Neural cell (in vitro differentiated cells): ENCODE data around the gene NCAPD3. TPM values are rescaled to one million over a fixed set of nuclear protein-coding genes. Genes with fewer than 3 reads are reported as not detected.

ENCODE experiments used
- H2AFZ ChIP-seq: fragments of 200-600, 300-800 bp; sonication (generic), shearing (Covaris generic); 2 replicates; pipeline ENCODE4 v1.6.0; 2014; ENCODE audit warnings: low read depth, mild to moderate bottlenecking, antibody characterized with exemption, low read length, moderate library complexity
- H3F3A ChIP-seq: fragments of 200-600 bp; shearing (Covaris generic); 2 replicates; pipeline ENCODE4 v1.6.1; 2016; ENCODE audit warnings: mild to moderate bottlenecking, moderate library complexity, mixed read lengths, antibody characterized with exemption, low read length; ENCODE audit not compliant: insufficient read depth, poor library complexity, severe bottlenecking
- H3K27ac ChIP-seq: fragments of 200-600, 300-800 bp; sonication (generic), shearing (Covaris generic); 2 replicates; pipeline ENCODE4 v1.5.1; 2014; ENCODE audit warnings: mild to moderate bottlenecking, low read length, moderate library complexity
- H3K27me3 ChIP-seq: fragments of 300-800, 200-600 bp; sonication (generic), shearing (Covaris generic); 2 replicates; pipeline ENCODE4 v1.6.0; 2014; ENCODE audit warnings: mild to moderate bottlenecking, low read depth, low read length, moderate library complexity; ENCODE audit not compliant: insufficient read depth
- H3K36me3 ChIP-seq: fragments of 300-800, 200-600 bp; sonication (generic), shearing (Covaris generic); 2 replicates; pipeline ENCODE4 v1.5.1; 2014; ENCODE audit warnings: mild to moderate bottlenecking, antibody characterized with exemption, low read length, moderate library complexity; ENCODE audit not compliant: insufficient read depth
- H3K4me2 ChIP-seq: fragments of 300-800, 200-600 bp; sonication (generic), shearing (Covaris generic); 2 replicates; pipeline ENCODE4 v1.6.0; 2014; ENCODE audit warnings: mild to moderate bottlenecking, low read length
- H3K4me3 ChIP-seq: fragments of 300-800, 200-600 bp; sonication (generic), shearing (Covaris generic); 2 replicates; pipeline ENCODE4 v1.5.1; 2014; ENCODE audit warnings: mild to moderate bottlenecking, low read length, moderate library complexity
- H3K79me2 ChIP-seq: fragments of 200-600 bp; shearing (Covaris generic); replicated peaks from 2 replicates; pipeline ENCODE4 v1.6.0; 2014; ENCODE audit warnings: mild to moderate bottlenecking, low read length, moderate library complexity; ENCODE audit not compliant: insufficient read depth
- H3K9ac ChIP-seq: fragments of 300-800, 200-600 bp; sonication (generic), shearing (Covaris generic); 2 replicates; pipeline ENCODE4 v1.6.1; 2016; ENCODE audit warnings: mild to moderate bottlenecking, low read length, mixed read lengths
- H3K9me2 ChIP-seq: fragments of 200-600 bp; shearing (Covaris generic); 2 replicates; pipeline ENCODE4 v1.6.1; 2016; ENCODE audit warnings: mild to moderate bottlenecking, low read length, mixed read lengths; ENCODE audit not compliant: insufficient read depth
- H3K9me3 ChIP-seq: fragments of 200-600, 300-800 bp; sonication (generic), shearing (Covaris generic); 2 replicates; pipeline ENCODE4 v1.6.1; 2016; ENCODE audit warnings: mild to moderate bottlenecking, mixed run types, low read length, moderate library complexity, mixed read lengths
- H4K20me1 ChIP-seq: fragments of 200-600 bp; shearing (Covaris generic); 2 replicates; pipeline ENCODE4 v1.6.1; 2016; ENCODE audit warnings: mild to moderate bottlenecking, mixed run types; ENCODE audit not compliant: insufficient read depth
- EP300 ChIP-seq: fragments of 450-650 bp; conservative IDR thresholded peaks from 2 replicates; pipeline ENCODE4 v1.6.1; 2014; ENCODE audit warnings: antibody characterized with exemption, mild to moderate bottlenecking, moderate library complexity; ENCODE audit not compliant: poor library complexity, severe bottlenecking
- EZH2 ChIP-seq: fragments of 200-600, 300-800 bp; shearing (Covaris generic), sonication (generic); IDR thresholded peaks from 2 replicates; pipeline ENCODE4 v1.6.1; 2014; ENCODE audit warnings: antibody characterized with exemption, low read length, borderline replicate concordance, mild to moderate bottlenecking; ENCODE audit not compliant: insufficient read depth, poor library complexity, severe bottlenecking
- MXI1 ChIP-seq: fragments of 450-650 bp; conservative IDR thresholded peaks from 2 replicates; pipeline ENCODE4 v1.6.1; 2014; ENCODE audit warnings: antibody characterized with exemption, mild to moderate bottlenecking; ENCODE audit not compliant: poor library complexity, severe bottlenecking
- POLR2AphosphoS5 ChIP-seq: IDR thresholded peaks from 2 replicates; pipeline ENCODE4 v1.6.1; 2012
- RAD21 ChIP-seq: fragments of 450-650 bp; conservative IDR thresholded peaks from 2 replicates; pipeline ENCODE4 v1.6.1; 2014; ENCODE audit warnings: antibody characterized with exemption, mild to moderate bottlenecking, moderate library complexity
- SMC3 ChIP-seq: fragments of 450-650 bp; conservative IDR thresholded peaks from 2 replicates; pipeline ENCODE4 v1.6.1; 2014; ENCODE audit warnings: antibody characterized with exemption, mild to moderate bottlenecking, moderate library complexity; ENCODE audit not compliant: poor library complexity
- TAF1 ChIP-seq: IDR thresholded peaks from 2 replicates; pipeline ENCODE4 v1.6.1; 2012; ENCODE audit warnings: low read depth
- polyA plus RNA-seq: library from polyadenylated mRNA; depleted of rRNA; stranded (reverse); fragments of >200 nt; gene quantifications from 2 replicates; pipeline ENCODE4 v1.2.3, GENCODE V29; 2014
- TF ChIP-seq, protein P1 (sequence below): fragments of 450-650 bp; IDR thresholded peaks from 2 replicates; pipeline ENCODE4 v1.5.1; 2014; ENCODE audit warnings: antibody characterized with exemption, mild to moderate bottlenecking, moderate library complexity; ENCODE audit not compliant: poor library complexity, severe bottlenecking
- TF ChIP-seq, protein P2 (sequence below): IDR thresholded peaks from 2 replicates; pipeline ENCODE4 v1.6.1; 2012; ENCODE audit warnings: borderline replicate concordance

The NCAPD3 gene
- polyA plus RNA-seq, 1 donor from 2014 or later, result 11.9 TPM

DNA sequence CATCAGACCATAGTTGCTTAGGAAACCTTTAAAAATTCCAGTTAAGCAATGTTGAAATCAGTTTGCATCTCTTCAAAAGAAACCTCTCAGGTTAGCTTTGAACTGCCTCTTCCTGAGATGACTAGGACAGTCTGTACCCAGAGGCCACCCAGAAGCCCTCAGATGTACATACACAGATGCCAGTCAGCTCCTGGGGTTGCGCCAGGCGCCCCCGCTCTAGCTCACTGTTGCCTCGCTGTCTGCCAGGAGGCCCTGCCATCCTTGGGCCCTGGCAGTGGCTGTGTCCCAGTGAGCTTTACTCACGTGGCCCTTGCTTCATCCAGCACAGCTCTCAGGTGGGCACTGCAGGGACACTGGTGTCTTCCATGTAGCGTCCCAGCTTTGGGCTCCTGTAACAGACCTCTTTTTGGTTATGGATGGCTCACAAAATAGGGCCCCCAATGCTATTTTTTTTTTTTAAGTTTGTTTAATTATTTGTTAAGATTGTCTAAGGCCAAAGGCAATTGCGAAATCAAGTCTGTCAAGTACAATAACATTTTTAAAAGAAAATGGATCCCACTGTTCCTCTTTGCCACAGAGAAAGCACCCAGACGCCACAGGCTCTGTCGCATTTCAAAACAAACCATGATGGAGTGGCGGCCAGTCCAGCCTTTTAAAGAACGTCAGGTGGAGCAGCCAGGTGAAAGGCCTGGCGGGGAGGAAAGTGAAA is 73.4 kb downstream of the NCAPD3 start:
- no peak overlapping the region for H3K27ac ChIP-seq
- no peaks in the 10 kb centered on the region for H4K20me1 ChIP-seq
- no peaks in the 10 kb centered on the region for H3K27me3 ChIP-seq
- H3K4me2 ChIP-seq, result no peak overlapping the region
- no peaks in the 10 kb centered on the region for H3K9me3 ChIP-seq
- no peaks in the 10 kb centered on the region for H3K9me2 ChIP-seq
- no peak overlapping the region for H3K9ac ChIP-seq
- H3F3A ChIP-seq, result no peaks in the 10 kb centered on the region
- peaks cover 4% of the 10 kb centered on the region for H3K36me3 ChIP-seq
- H3K4me3 ChIP-seq, result no peak overlapping the region
- no peak overlapping the region for H2AFZ ChIP-seq
- no peaks in the 10 kb centered on the region for H3K79me2 ChIP-seq
- TF ChIP-seq, protein P1, sequence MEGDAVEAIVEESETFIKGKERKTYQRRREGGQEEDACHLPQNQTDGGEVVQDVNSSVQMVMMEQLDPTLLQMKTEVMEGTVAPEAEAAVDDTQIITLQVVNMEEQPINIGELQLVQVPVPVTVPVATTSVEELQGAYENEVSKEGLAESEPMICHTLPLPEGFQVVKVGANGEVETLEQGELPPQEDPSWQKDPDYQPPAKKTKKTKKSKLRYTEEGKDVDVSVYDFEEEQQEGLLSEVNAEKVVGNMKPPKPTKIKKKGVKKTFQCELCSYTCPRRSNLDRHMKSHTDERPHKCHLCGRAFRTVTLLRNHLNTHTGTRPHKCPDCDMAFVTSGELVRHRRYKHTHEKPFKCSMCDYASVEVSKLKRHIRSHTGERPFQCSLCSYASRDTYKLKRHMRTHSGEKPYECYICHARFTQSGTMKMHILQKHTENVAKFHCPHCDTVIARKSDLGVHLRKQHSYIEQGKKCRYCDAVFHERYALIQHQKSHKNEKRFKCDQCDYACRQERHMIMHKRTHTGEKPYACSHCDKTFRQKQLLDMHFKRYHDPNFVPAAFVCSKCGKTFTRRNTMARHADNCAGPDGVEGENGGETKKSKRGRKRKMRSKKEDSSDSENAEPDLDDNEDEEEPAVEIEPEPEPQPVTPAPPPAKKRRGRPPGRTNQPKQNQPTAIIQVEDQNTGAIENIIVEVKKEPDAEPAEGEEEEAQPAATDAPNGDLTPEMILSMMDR, result no peak
- TF ChIP-seq MXI1, result no peak
- no peak for TF ChIP-seq RAD21
- TF ChIP-seq EZH2, result no peak
- TF ChIP-seq, protein P2, sequence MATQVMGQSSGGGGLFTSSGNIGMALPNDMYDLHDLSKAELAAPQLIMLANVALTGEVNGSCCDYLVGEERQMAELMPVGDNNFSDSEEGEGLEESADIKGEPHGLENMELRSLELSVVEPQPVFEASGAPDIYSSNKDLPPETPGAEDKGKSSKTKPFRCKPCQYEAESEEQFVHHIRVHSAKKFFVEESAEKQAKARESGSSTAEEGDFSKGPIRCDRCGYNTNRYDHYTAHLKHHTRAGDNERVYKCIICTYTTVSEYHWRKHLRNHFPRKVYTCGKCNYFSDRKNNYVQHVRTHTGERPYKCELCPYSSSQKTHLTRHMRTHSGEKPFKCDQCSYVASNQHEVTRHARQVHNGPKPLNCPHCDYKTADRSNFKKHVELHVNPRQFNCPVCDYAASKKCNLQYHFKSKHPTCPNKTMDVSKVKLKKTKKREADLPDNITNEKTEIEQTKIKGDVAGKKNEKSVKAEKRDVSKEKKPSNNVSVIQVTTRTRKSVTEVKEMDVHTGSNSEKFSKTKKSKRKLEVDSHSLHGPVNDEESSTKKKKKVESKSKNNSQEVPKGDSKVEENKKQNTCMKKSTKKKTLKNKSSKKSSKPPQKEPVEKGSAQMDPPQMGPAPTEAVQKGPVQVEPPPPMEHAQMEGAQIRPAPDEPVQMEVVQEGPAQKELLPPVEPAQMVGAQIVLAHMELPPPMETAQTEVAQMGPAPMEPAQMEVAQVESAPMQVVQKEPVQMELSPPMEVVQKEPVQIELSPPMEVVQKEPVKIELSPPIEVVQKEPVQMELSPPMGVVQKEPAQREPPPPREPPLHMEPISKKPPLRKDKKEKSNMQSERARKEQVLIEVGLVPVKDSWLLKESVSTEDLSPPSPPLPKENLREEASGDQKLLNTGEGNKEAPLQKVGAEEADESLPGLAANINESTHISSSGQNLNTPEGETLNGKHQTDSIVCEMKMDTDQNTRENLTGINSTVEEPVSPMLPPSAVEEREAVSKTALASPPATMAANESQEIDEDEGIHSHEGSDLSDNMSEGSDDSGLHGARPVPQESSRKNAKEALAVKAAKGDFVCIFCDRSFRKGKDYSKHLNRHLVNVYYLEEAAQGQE, result no peak
- TF ChIP-seq POLR2AphosphoS5, result no peak
- no peak for TF ChIP-seq SMC3
- TF ChIP-seq TAF1, result no peak
- TF ChIP-seq EP300, result no peak

DNA sequence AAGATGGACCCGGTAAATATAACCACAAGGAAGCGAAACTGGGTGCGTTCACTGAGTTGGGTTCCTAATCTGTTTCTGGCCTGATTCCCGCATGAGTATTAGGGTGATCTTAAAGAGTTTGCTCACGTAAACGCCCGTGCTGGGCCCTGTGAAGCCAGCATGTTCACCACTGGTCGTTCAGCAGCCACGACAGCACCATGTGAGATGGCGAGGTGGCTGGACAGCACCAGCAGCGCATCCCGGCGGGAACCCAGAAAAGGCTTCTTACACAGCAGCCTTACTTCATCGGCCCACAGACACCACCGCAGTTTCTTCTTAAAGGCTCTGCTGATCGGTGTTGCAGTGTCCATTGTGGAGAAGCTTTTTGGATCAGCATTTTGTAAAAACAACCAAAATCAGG is 74.4 kb downstream of the NCAPD3 start:
- H3K36me3 ChIP-seq, result peaks cover 9% of the 10 kb centered on the region

More for the DNA sequence above, 74.4 kb downstream of the NCAPD3 start:
- no peaks in the 10 kb centered on the region for H3F3A ChIP-seq
- no peak overlapping the region for H2AFZ ChIP-seq
- H3K79me2 ChIP-seq, result no peaks in the 10 kb centered on the region
- TF ChIP-seq MXI1 (no peak), SMC3 (no peak), EZH2 (no peak), POLR2AphosphoS5 (no peak), RAD21 (no peak), TAF1 (no peak), EP300 (no peak)
- TF ChIP-seq, protein P2, result no peak
- TF ChIP-seq, protein P1, result no peak
- H3K27me3 ChIP-seq, result no peaks in the 10 kb centered on the region
- no peaks in the 10 kb centered on the region for H3K9me2 ChIP-seq
- no peaks in the 10 kb centered on the region for H3K9me3 ChIP-seq
- no peak overlapping the region for H3K27ac ChIP-seq
- no peak overlapping the region for H3K4me2 ChIP-seq
- no peak overlapping the region for H3K4me3 ChIP-seq
- H4K20me1 ChIP-seq, result no peaks in the 10 kb centered on the region
- H3K9ac ChIP-seq, result no peak overlapping the region
